B cell (primary cell): Measurements from ENCODE around the gene BOC. TPM values are rescaled to one million over a fixed set of nuclear protein-coding genes. Genes with fewer than 3 reads are reported as not detected.

Experiments used
- ATAC-seq: fragments of 200-7000 bp; cut with Tn5 transposase; one replicate; pipeline ENCODE4 v1.10.0; 2021; ENCODE audit warnings: low read depth, mild to moderate bottlenecking, moderate number of reproducible peaks, moderate library complexity
- CTCF ChIA-PET: fragments of 350-600 bp; sonication (Branson Sonifier 250); formaldehyde crosslinking; loops from one replicate; lab custom pipeline; 2021; ENCODE audit warnings: antibody characterized with exemption, inconsistent platforms; lab: Charles Lee
- POLR2A ChIA-PET: fragments of 350-600 bp; sonication (Branson Sonifier 250); formaldehyde crosslinking; loops from one replicate; lab custom pipeline; 2021; ENCODE audit warnings: antibody characterized with exemption; lab: Charles Lee
- DNase-seq: peaks from one replicate; pipeline ENCODE4 v3.0.0; 2013
- H2AFZ ChIP-seq: 2 replicates; pipeline ENCODE4 v1.6.1; 2012; ENCODE audit warnings: mild to moderate bottlenecking, low read depth, low read length; ENCODE audit not compliant: insufficient read depth, poor library complexity, severe bottlenecking
- H3K27ac ChIP-seq, 2 donors: 1 replicate in 1 of 2; 2 replicates in 1 of 2; pipeline ENCODE4 v1.5.1; 2012 to 2013; ENCODE audit warnings: low read length in 2 of 2, mild to moderate bottlenecking in 2 of 2, moderate library complexity in 1 of 2
- H3K27me3 ChIP-seq, 4 experiments: fragments of 200-600 bp in 1 of 4; sonication (generic) in 1 of 4; replicated peaks in 1 of 4; 1 replicate in 2 of 4; 2 replicates in 2 of 4; pipeline versions ENCODE4 v1.6.1 to v1.7.0; 2013 to 2016; ENCODE audit warnings: low read length in 3 of 4, mild to moderate bottlenecking in 2 of 4, mixed read lengths in 1 of 4, moderate library complexity in 1 of 4; ENCODE audit not compliant: insufficient read depth in 4 of 4, control insufficient read depth in 3 of 4; ENCODE audit errors: control extremely low read depth in 1 of 4
- H3K36me3 ChIP-seq, 2 experiments: replicated peaks in 1 of 2; 1 replicate in 1 of 2; 2 replicates in 1 of 2; pipeline versions ENCODE4 v1.6.1 to v1.7.1; 2013; ENCODE audit warnings: low read length in 1 of 2; ENCODE audit not compliant: insufficient read depth in 2 of 2, control insufficient read depth in 1 of 2; ENCODE audit errors: control extremely low read depth in 1 of 2, extremely low read depth in 1 of 2
- H3K4me1 ChIP-seq, 2 donors: fragments of 200-600 bp in 1 of 2; sonication (generic) in 1 of 2; 1 replicate in 1 of 2; 2 replicates in 1 of 2; pipeline versions ENCODE4 v1.5.1 to v1.6.1; 2013 to 2017; ENCODE audit warnings: low read length in 2 of 2; ENCODE audit not compliant: control insufficient read depth in 2 of 2, insufficient read depth in 2 of 2
- H3K4me2 ChIP-seq: replicated peaks from 2 replicates; pipeline ENCODE3; 2012; ENCODE audit warnings: mild to moderate bottlenecking, low read depth, low read length; ENCODE audit not compliant: poor library complexity, severe bottlenecking
- H3K4me3 ChIP-seq, 5 experiments: fragments of 200-600 bp in 1 of 5; sonication (generic) in 1 of 5; 1 replicate in 3 of 5; 2 replicates in 2 of 5; pipeline versions ENCODE4 v1.5.1 to v1.7.0; 2011 to 2016; ENCODE audit warnings: low read length in 4 of 5, mild to moderate bottlenecking in 4 of 5, low read depth in 2 of 5, control low read depth in 1 of 5, moderate library complexity in 1 of 5; ENCODE audit not compliant: insufficient read depth in 1 of 5; ENCODE audit errors: control extremely low read depth in 1 of 5, extremely low read depth in 1 of 5
- H3K79me2 ChIP-seq: fragments of 200-600 bp; sonication (generic); one replicate; pipeline ENCODE4 v1.6.0; 2016; ENCODE audit warnings: low read length; ENCODE audit not compliant: control insufficient read depth, insufficient read depth
- H3K9ac ChIP-seq: fragments of 200-600 bp; sonication (generic); 2 replicates; pipeline ENCODE4 v1.6.1; 2017; ENCODE audit warnings: mild to moderate bottlenecking, low read length, moderate library complexity
- H3K9me3 ChIP-seq, 3 donors: one replicate each; pipeline versions ENCODE4 v1.6.1 to v1.7.1; 2013; ENCODE audit warnings: low read length in 2 of 3; ENCODE audit not compliant: control insufficient read depth in 2 of 3, insufficient read depth in 1 of 3; ENCODE audit errors: control extremely low read depth in 1 of 3
- H4K20me1 ChIP-seq: 2 replicates; pipeline ENCODE4 v1.6.0; 2012; ENCODE audit warnings: mild to moderate bottlenecking, low read length; ENCODE audit not compliant: insufficient read depth, control insufficient read depth, poor library complexity, severe bottlenecking
- H3K27ac Mint-ChIP-seq: one replicate; pipeline ENCODE4 v1.8.0; 2021; ENCODE audit warnings: mixed read lengths
- H3K27me3 Mint-ChIP-seq: one replicate; pipeline ENCODE4 v1.8.0; 2021; ENCODE audit warnings: mixed read lengths
- H3K4me1 Mint-ChIP-seq: one replicate; pipeline ENCODE4 v1.8.0; 2021; ENCODE audit warnings: mixed read lengths
- H3K4me3 Mint-ChIP-seq: one replicate; pipeline ENCODE4 v1.8.0; 2021; ENCODE audit warnings: mixed read lengths
- H3K9me3 Mint-ChIP-seq: one replicate; pipeline ENCODE4 v1.8.0; 2022; ENCODE audit warnings: mixed read lengths; ENCODE audit not compliant: insufficient read depth
- CTCF ChIP-seq: fragments of 200-600 bp; IDR thresholded peaks from one replicate; pipeline ENCODE4 v1.8.0; 2022; ENCODE audit warnings: antibody characterized with exemption, mild to moderate bottlenecking
- EZH2 ChIP-seq: IDR thresholded peaks from 2 replicates; pipeline ENCODE4 v1.6.1; 2012; ENCODE audit warnings: borderline replicate concordance, low read depth, mild to moderate bottlenecking, moderate library complexity, low read length; ENCODE audit not compliant: insufficient read depth, poor library complexity, severe bottlenecking
- WGBS: methylation state at CpG from one replicate; pipeline ENCODE4 v1.1.5; 2013; ENCODE audit warnings: missing lambda C conversion rate; ENCODE audit not compliant: insufficient coverage; 5-methylcytosine and 5-hydroxymethylcytosine counted together
- intact Hi-C: fragments of 100-400 bp; cut with micrococcal nuclease; formaldehyde crosslinking; loops from one replicate; pipeline ENCODE4 v1.10.0; 2022
- polyA plus RNA-seq: library from polyadenylated mRNA; depleted of rRNA; stranded (reverse); fragments of >200 nt; gene quantifications from 2 replicates; pipeline ENCODE4 v1.2.3, GENCODE V29; 2012
- total RNA-seq, 2 donors: library from RNA; stranded (reverse); fragments of 120-200 nt in 1 of 2; gene quantifications; 1 replicate in 1 of 2; 2 replicates in 1 of 2; pipeline versions ENCODE4 v1.2.3 to v1.2.4, GENCODE V29; 2013 to 2022

BOC gene
- total and polyA plus RNA-seq, 2 donors (not counting 1 experiment from before 2014, with no cell fraction given) = 0.12 to 2.0 TPM

DNA sequence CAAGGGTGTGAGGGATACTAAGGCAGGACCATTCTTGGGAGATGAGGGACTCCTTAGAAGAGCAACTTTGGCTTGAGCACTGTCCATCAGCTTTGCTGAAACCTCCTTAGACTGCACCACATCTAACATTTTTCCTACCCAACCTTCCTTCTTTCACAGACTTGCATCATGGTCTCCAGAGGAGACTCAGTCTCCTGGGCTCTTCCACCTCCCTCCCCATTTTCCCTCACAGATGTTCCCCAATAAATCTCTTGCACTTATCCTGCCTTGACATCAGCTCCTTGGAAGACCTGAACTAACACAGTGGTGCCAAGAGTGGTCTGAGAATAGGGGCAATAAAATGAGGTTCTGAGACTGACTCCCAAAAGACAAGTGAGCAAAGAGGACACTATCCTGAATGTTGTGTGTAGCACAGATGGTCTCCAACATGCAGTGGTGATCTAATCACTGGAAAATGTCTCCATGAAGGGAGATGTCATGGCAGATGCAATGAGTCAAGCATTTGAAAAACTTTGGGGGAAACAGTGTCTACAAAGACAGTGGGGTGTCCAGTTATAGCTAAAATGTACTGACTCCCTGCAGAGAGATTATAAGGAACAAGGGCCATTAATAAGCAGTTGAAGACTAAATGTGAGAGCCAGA, 26.0 kb upstream of the BOC start:
- no peak overlapping the region for H3K4me2 ChIP-seq
- H3K4me3 Mint-ChIP-seq = no peak overlapping the region
- H3K4me1 ChIP-seq = no peaks in the 10 kb centered on the region
- H3K9me3 ChIP-seq = peaks cover 0 to 6% (median 0%) of the 10 kb centered on the region in 3 donors
- no peaks in the 10 kb centered on the region for H3K79me2 ChIP-seq
- no peaks in the 10 kb centered on the region for H3K36me3 ChIP-seq
- no peak for ATAC-seq
- ChIA-PET POLR2A (no interaction called here), CTCF (no interaction called here)
- H3K27ac Mint-ChIP-seq = no peak overlapping the region
- no peak overlapping the region for H2AFZ ChIP-seq
- H3K27me3 ChIP-seq = no peaks in the 10 kb centered on the region
- H3K4me1 Mint-ChIP-seq = no peaks in the 10 kb centered on the region
- H3K4me3 ChIP-seq = no peak overlapping the region
- TF ChIP-seq EZH2 = no peak
- TF ChIP-seq CTCF = no peak
- H3K9ac ChIP-seq = no peak overlapping the region
- H3K27ac ChIP-seq = no peak overlapping the region
- peaks cover 10% of the 10 kb centered on the region for H3K27me3 Mint-ChIP-seq
- DNase-seq = no peak
- H4K20me1 ChIP-seq = no peaks in the 10 kb centered on the region
- H3K9me3 Mint-ChIP-seq = peaks cover 6% of the 10 kb centered on the region
- intact Hi-C loops = no loop called here

DNA sequence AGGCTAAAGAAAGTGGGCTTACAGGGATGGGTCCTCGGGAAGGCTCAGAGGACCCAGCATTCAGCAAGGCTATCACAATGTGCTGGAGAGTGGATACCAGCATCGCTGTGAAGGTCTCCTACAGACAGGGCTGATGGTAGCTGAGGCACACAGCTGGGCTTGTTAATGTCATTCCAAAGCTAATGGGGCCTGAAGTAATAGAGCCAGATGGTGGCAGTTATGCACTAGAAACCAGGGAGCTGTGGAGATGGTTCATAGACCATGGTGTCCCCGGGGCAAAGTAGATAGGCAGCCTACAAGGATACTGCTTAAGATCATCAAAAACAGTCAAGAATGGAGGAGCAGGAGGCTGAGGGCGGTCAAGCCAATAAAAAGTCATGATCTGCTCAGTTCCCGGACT, 24.8 kb upstream of the BOC start:
- Mint-ChIP-seq H3K4me1 (no peaks in the 10 kb centered on the region), H3K27me3 (peaks cover 10% of the 10 kb centered on the region), H3K9me3 (peaks cover 6% of the 10 kb centered on the region), H3K27ac (no peak overlapping the region), H3K4me3 (no peak overlapping the region)
- no peak overlapping the region for H3K4me3 ChIP-seq
- POLR2A ChIA-PET = no interaction called here
- no peak overlapping the region for H3K27ac ChIP-seq
- peaks cover 0 to 6% (median 0%) of the 10 kb centered on the region in 3 donors for H3K9me3 ChIP-seq
- H3K36me3 ChIP-seq = no peaks in the 10 kb centered on the region
- H2AFZ ChIP-seq = no peak overlapping the region
- ATAC-seq (no peak), DNase-seq (no peak)
- no peaks in the 10 kb centered on the region for H3K27me3 ChIP-seq
- no peaks in the 10 kb centered on the region for H3K79me2 ChIP-seq
- no peaks in the 10 kb centered on the region for H3K4me1 ChIP-seq
- no peak overlapping the region for H3K4me2 ChIP-seq
- CTCF ChIA-PET = no interaction called here
- WGBS = 90% methylated on average over 4 of the region's 5 CpGs
- no peaks in the 10 kb centered on the region for H4K20me1 ChIP-seq
- H3K9ac ChIP-seq = no peak overlapping the region
- no peak for TF ChIP-seq CTCF
- no peak for TF ChIP-seq EZH2
- intact Hi-C loops = no loop called here
